HG03060 (cell line): ENCODE measurements around the gene DNAJC8.

Source experiments
- ATAC-seq: cut with Tn5 transposase; IDR thresholded peaks from one replicate; pipeline ENCODE4 v1.9.1; 2021; ENCODE audit warnings: low read depth, moderate number of reproducible peaks; ENCODE audit not compliant: unreplicated experiment

DNAJC8 gene, protein sequence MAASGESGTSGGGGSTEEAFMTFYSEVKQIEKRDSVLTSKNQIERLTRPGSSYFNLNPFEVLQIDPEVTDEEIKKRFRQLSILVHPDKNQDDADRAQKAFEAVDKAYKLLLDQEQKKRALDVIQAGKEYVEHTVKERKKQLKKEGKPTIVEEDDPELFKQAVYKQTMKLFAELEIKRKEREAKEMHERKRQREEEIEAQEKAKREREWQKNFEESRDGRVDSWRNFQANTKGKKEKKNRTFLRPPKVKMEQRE

DNA sequence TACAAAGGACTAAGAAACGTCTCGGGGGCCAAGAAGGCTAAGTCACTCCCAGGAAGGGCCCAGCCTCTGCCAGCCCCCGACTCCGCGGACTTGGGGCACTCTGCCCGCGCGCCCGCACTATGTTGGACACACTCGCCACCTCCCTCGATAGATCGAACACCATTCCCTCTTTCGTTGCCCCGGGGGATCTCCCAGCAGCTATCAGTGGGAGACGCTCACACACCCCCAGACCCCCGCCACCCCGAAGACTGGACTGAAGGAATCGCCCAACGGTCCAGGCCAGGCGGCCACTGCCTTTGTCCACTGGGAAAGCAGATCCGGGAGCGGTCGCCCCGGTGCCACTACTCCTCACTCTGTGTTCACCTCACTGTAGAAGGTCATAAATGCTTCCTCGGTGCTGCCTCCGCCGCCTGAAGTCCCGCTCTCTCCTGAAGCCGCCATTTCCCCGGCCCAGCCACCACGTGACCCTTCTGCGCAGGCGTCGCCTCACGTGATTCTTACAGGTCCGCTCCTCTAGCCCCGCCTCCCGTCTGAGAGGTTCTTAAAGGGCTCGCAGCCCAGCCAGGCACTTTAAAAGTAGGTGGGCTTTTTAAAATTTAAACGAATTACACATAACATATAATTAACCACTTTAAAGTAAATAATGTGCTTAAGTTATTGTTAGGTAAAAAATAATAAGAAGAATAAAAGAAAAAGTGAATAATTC lies at the start of gene DNAJC8:
Gene DNAJC8 (minus strand): TSS at position 472 of the 706 bp plus-strand sequence. CDS start 31 bp downstream, at position 441.
- peak; percentile 43 for ATAC-seq

GRCh38 chr1:28281608-28282425 lies 49.0 kb upstream of the DNAJC8 start:
- ATAC-seq, result no peak

GRCh38 chr1:28280977-28281381 lies 48.1 kb upstream of the DNAJC8 start:
- no peak for ATAC-seq

- ATAC-seq, result no peak
These were observed 47.7 kb upstream of the DNAJC8 start for GRCh38 chr1:28280501-28280900.

DNA sequence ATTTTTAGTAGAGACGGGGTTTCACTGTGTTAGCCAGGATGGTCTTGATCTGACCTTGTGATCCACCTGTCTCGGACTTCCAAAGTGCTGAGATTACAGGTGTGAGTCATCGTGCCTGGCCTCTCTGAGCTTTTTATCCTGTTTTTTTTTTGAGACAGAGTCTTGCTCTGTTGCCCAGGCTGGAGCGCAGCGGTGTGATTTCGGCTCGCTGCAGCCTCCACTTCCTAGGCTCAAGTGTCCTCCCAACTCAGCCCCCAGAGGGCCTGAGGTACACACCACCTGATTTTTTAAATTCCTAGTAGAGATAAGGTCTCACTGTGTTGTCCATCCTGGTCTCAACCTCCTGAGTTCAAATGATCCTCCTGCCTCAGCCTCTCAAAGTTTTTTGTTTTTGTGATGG lies 46.9 kb upstream of the DNAJC8 start:
- no peak for ATAC-seq

DNA sequence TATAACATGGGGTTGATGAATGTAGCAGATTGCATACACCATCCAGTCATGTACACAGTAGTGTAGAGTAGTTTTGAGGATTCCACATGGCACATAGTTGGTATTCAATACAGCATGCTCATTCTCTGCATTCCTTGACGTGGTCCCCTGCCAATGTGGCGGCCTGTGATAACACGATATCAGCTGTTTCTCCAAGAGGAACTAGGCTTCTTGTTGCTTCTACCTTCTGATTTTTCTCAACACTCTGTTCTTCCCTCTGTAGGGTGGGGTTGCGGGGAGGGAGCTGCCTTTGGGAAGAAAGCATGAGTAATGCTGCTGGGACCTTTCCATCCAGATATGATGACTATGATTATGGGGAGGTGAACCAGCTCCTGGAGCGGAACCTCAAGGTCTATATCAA lies 45.9 kb upstream of the DNAJC8 start:
- no peak for ATAC-seq

DNA sequence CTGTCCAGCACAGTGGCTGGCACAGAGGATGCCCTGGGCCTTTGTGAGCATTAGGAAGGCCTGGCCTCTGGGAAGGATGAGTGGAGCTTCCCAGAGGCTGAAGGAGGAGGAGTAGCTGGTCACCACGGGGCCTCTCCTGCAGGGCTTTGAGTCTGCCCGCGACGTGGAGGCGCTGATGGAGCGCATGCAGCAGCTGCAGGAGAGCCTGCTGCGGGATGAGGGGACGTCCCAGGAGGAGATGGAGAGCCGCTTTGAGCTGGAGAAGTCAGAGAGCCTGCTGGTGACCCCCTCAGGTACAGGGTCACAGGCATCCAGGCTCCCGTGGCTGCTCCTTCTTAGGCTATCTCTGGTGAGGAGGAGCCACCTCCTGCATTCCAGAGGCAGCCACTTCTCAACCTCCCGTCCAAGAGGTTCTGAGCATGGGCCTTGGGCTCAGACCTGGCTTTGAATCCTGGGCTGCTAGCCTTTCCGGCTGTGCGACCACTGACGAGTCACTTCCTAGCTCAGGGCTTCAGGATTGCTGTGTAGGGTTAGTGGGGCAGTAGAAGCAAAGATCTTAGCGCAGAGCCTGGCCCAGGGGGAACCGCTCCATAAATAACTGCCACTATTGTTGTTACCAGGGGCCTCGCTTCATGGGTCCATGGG lies 40.5 kb upstream of the DNAJC8 start:
- ATAC-seq, result no peak

- no peak for ATAC-seq
These were observed 39.5 kb upstream of the DNAJC8 start for GRCh38 chr1:28272215-28272852.

- ATAC-seq, result no peak
These were observed 36.7 kb upstream of the DNAJC8 start for GRCh38 chr1:28269529-28269928.

- ATAC-seq, result no peak
These were observed 34.8 kb upstream of the DNAJC8 start for GRCh38 chr1:28267633-28268032.

- no peak for ATAC-seq
These were observed 34.1 kb upstream of the DNAJC8 start for GRCh38 chr1:28266920-28267322.

DNA sequence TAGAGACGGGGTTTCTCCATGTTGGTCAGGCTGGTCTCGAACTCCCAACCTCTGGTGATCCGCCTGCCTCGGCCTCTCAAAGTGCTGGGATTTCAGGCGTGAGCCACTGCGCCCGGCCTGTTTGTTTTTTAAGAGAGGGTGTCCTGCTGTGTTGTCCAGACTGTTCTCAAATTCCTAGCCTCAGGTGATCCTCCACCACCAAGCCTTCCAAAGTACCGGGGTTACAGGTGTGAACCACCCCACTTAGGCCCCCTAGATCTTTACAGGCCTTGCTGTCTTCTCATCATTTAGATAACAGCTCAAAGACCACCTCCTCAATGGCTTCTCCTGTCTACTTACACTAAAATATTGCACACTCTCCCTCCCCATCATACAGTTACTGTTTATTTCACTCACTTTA lies 32.7 kb upstream of the DNAJC8 start:
- ATAC-seq, result no peak

DNA sequence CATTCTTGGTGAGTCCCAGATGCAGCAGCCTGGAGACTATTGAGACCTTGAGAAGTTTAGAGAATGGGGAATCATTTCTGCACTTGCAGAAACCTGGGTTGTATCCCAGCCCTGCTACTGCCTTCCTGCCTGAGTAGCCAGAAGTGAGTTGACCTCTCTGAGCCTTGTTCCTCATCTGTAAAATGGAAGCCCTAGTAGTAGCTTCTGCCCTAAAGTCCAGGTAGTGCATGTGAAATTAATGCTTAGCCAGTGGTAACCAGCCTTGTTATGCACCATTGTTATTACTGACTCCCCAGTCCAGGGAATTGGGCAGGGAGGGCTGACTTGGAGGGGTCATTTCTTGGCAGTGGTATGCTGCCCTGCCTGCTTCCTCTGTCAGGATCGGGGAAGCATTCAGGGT lies 32.1 kb upstream of the DNAJC8 start:
- no peak for ATAC-seq

- ATAC-seq, result no peak
These were observed 28.0 kb upstream of the DNAJC8 start for GRCh38 chr1:28260803-28261174.

GRCh38 chr1:28259934-28260802 lies 27.3 kb upstream of the DNAJC8 start:
- no peak for ATAC-seq

GRCh38 chr1:28259252-28259933 lies 26.6 kb upstream of the DNAJC8 start, which contains the start of gene SESN2:
Gene SESN2, plus strand, starts transcription at chr1:28259518. Its CDS starts 330 bp downstream, at chr1:28259848.
- ATAC-seq, result peak; percentile 81

- no peak for ATAC-seq
These were observed 25.9 kb upstream of the DNAJC8 start for GRCh38 chr1:28258628-28259251.

DNA sequence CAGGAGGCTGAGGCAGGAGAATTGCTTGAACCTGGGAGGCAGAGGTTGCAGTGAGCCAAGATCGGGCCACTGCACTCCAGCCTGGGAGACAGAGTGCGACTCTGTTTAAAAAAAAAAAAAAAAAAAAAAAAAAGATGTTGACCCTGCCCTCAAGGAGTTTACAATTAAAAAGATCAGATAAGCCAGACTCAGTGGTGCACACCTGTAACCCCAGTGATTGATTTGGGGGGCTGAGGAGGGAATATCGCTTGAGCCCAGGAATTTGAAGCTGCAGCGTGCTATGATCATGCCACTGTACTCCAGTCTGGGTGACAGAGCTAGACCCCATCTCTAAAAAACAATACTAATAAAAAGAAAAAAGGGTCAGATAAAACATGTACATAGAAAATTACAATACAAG lies 24.9 kb upstream of the DNAJC8 start:
- ATAC-seq, result no peak
